MM.1S (cell line): ENCODE measurements around the gene MCEMP1.

ENCODE experiments used
- DNase-seq: peaks from one replicate; pipeline ENCODE4 v3.0.0-alpha.2; 2015
- H2AFZ ChIP-seq: fragments of 300-600 bp; sonication (generic); 2 replicates; pipeline ENCODE4 v1.6.0; 2016; ENCODE audit warnings: antibody characterized with exemption, low read length
- H3F3A ChIP-seq: fragments of 300-600 bp; sonication (generic); 2 replicates; pipeline ENCODE4 v1.6.1; 2016; ENCODE audit warnings: mild to moderate bottlenecking, antibody characterized with exemption, low read length, moderate library complexity, mixed read lengths; ENCODE audit not compliant: insufficient read depth
- H3K27ac ChIP-seq: fragments of 300-600 bp; sonication (generic); 2 replicates; pipeline ENCODE4 v1.5.1; 2016; ENCODE audit warnings: mild to moderate bottlenecking, low read length
- H3K27me3 ChIP-seq: fragments of 300-600 bp; sonication (generic); replicated peaks from 2 replicates; pipeline ENCODE4 v1.6.0; 2016; ENCODE audit warnings: low read length; ENCODE audit not compliant: insufficient read depth
- H3K36me3 ChIP-seq: fragments of 300-600 bp; sonication (generic); replicated peaks from 2 replicates; pipeline ENCODE4 v1.6.1; 2016; ENCODE audit warnings: mild to moderate bottlenecking, low read length, mixed read lengths; ENCODE audit not compliant: insufficient read depth
- H3K4me1 ChIP-seq: fragments of 300-600 bp; sonication (generic); 2 replicates; pipeline ENCODE4 v1.6.1; 2016; ENCODE audit warnings: low read length, mixed read lengths
- H3K4me2 ChIP-seq: fragments of 300-600 bp; sonication (generic); 2 replicates; pipeline ENCODE4 v1.6.0; 2016; ENCODE audit warnings: low read depth, low read length
- H3K4me3 ChIP-seq: fragments of 300-600 bp; sonication (generic); 2 replicates; pipeline ENCODE4 v1.5.1; 2016; ENCODE audit warnings: low read length, mixed read lengths
- H3K79me2 ChIP-seq: fragments of 300-600 bp; sonication (generic); 2 replicates; pipeline ENCODE4 v1.6.1; 2016; ENCODE audit warnings: mixed run types, low read length, mixed read lengths
- H3K9ac ChIP-seq: fragments of 300-600 bp; sonication (generic); 2 replicates; pipeline ENCODE4 v1.6.1; 2016; ENCODE audit warnings: low read length, mixed read lengths
- H3K9me2 ChIP-seq: fragments of 300-600 bp; sonication (generic); replicated peaks from 2 replicates; pipeline ENCODE4 v1.6.1; 2016; ENCODE audit warnings: mild to moderate bottlenecking, low read length, mixed read lengths; ENCODE audit not compliant: insufficient read depth
- H3K9me3 ChIP-seq: fragments of 300-600 bp; sonication (generic); replicated peaks from 2 replicates; pipeline ENCODE4 v1.6.1; 2016; ENCODE audit warnings: mild to moderate bottlenecking, low read length, mixed read lengths; ENCODE audit not compliant: insufficient read depth
- H4K20me1 ChIP-seq: fragments of 300-600 bp; sonication (generic); 2 replicates; pipeline ENCODE4 v1.6.1; 2016; ENCODE audit warnings: mild to moderate bottlenecking, low read length, moderate library complexity, mixed read lengths; ENCODE audit not compliant: insufficient read depth
- EZH2 ChIP-seq: fragments of 300-600 bp; sonication (generic); optimal IDR thresholded peaks from 2 replicates; pipeline ENCODE3; 2017; ENCODE audit warnings: low read depth, mild to moderate bottlenecking, antibody characterized with exemption, low read length, mixed read lengths
- EZH2phosphoT487 ChIP-seq: fragments of 300-600 bp; sonication (generic); IDR thresholded peaks from 2 replicates; pipeline ENCODE4 v1.6.1; 2018; ENCODE audit warnings: antibody characterized with exemption, low read length
- TF ChIP-seq, protein P1 (sequence below): fragments of 300-600 bp; sonication (generic); IDR thresholded peaks from 2 replicates; pipeline ENCODE4 v1.5.1; 2016; ENCODE audit warnings: antibody characterized with exemption, low read length, mixed read lengths

The MCEMP1 gene

DNA sequence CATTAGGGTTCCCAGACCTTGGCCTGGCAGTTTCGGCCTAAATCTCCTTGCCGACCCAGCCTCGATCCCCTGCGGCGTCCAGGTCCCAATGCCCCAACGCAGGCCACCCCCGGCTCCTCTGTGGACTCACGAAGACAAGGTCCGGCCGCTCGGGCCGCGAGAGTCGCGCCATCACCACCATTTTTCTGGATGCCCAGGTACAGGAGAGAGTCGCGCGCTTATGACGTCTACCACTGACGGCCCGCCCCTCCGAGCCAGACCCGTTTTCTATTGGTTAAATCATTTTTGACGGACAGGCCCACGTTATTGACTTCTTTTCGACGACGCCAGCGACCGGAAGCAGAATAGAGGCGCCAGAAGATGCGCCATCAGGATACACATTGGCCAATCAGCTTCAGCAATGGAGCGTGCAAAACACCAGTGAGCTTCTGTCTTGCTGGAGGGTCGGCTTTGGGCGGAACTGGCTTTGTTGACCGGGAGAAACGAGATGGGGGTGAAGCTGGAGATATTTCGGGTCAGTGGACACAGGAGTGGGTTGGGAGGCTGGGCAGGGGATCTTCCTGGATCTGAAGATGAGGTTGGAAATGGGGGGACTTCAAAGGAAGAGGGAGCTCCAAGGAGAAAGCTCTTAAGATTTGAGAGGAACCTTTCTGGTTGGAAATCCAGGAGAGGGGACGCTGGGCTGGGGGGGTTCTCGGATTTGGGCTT lies 47.4 kb upstream of the MCEMP1 start, which contains the start of the genes PET100 and XAB2:
TSS of gene PET100 (plus strand) at position 447 of the 708 bp plus-strand sequence. CDS start at position 488, 41 bp downstream.
TSS of gene XAB2 (minus strand) at position 199 of the 708 bp plus-strand sequence. CDS start at position 181, 18 bp downstream.
- H3K79me2 ChIP-seq = peaks cover 58% of the 10 kb centered on the region

DNA sequence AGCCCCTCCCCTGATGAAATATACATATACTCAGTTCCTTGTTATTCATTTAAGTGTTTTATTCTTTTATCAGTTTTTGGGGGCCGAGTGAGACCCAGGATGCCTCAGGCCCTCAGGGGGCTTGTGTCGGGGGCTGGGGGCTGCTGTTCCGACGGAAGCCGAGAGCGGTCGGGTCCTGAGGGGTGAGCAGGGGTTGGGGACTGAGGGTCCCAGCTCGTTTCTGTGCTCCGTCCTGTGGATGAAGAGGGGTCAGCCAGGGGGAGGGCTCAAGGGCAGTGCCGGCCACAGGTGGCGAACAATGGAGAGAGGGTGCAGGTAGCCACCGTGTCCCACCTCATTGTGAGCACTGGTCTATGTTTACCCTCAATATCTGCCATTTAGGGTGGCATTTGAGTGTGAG lies 45.3 kb upstream of the MCEMP1 start:
- TF ChIP-seq, protein P1, sequence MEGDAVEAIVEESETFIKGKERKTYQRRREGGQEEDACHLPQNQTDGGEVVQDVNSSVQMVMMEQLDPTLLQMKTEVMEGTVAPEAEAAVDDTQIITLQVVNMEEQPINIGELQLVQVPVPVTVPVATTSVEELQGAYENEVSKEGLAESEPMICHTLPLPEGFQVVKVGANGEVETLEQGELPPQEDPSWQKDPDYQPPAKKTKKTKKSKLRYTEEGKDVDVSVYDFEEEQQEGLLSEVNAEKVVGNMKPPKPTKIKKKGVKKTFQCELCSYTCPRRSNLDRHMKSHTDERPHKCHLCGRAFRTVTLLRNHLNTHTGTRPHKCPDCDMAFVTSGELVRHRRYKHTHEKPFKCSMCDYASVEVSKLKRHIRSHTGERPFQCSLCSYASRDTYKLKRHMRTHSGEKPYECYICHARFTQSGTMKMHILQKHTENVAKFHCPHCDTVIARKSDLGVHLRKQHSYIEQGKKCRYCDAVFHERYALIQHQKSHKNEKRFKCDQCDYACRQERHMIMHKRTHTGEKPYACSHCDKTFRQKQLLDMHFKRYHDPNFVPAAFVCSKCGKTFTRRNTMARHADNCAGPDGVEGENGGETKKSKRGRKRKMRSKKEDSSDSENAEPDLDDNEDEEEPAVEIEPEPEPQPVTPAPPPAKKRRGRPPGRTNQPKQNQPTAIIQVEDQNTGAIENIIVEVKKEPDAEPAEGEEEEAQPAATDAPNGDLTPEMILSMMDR = no peak
- TF ChIP-seq EZH2phosphoT487 (no peak), EZH2 (no peak)
- Histone ChIP-seq H2AFZ (no peak overlapping the region), H3K9me2 (no peaks in the 10 kb centered on the region), H3K9ac (no peak overlapping the region), H3K4me2 (no peak overlapping the region), H3K36me3 (no peaks in the 10 kb centered on the region), H4K20me1 (no peaks in the 10 kb centered on the region), H3K79me2 (peaks cover 44% of the 10 kb centered on the region), H3K4me3 (no peak overlapping the region), H3K4me1 (peaks cover 15% of the 10 kb centered on the region), H3F3A (no peaks in the 10 kb centered on the region), H3K27ac (no peak overlapping the region), H3K9me3 (no peaks in the 10 kb centered on the region), H3K27me3 (no peaks in the 10 kb centered on the region)
- DNase-seq = no peak

More for the DNA sequence above, 47.4 kb upstream of the MCEMP1 start, which contains the start of the genes PET100 and XAB2:
- DNase-seq = peak; percentile 100
- no peaks in the 10 kb centered on the region for H3K9me3 ChIP-seq
- peak within 1 kb of the TSS; percentile 85 for H3K4me2 ChIP-seq
- no peaks in the 10 kb centered on the region for H3K27me3 ChIP-seq
- peak within 1 kb of the TSS; percentile 62 for H2AFZ ChIP-seq
- no peaks in the 10 kb centered on the region for H3F3A ChIP-seq
- peak within 1 kb of the TSS; percentile 32; the same call in 1 of the 2 replicates for H3K27ac ChIP-seq
- H3K36me3 ChIP-seq = no peaks in the 10 kb centered on the region; the same call in 1 of the 2 replicates
- peak within 1 kb of the TSS; percentile 94 for H3K4me3 ChIP-seq
- no peaks in the 10 kb centered on the region for H3K9me2 ChIP-seq
- H4K20me1 ChIP-seq = no peaks in the 10 kb centered on the region
- peak within 1 kb of the TSS; percentile 91 for H3K9ac ChIP-seq
- peaks cover 14% of the 10 kb centered on the region for H3K4me1 ChIP-seq
- TF ChIP-seq EZH2phosphoT487 = no peak
- TF ChIP-seq, protein P1 = no peak
- no peak for TF ChIP-seq EZH2

DNA sequence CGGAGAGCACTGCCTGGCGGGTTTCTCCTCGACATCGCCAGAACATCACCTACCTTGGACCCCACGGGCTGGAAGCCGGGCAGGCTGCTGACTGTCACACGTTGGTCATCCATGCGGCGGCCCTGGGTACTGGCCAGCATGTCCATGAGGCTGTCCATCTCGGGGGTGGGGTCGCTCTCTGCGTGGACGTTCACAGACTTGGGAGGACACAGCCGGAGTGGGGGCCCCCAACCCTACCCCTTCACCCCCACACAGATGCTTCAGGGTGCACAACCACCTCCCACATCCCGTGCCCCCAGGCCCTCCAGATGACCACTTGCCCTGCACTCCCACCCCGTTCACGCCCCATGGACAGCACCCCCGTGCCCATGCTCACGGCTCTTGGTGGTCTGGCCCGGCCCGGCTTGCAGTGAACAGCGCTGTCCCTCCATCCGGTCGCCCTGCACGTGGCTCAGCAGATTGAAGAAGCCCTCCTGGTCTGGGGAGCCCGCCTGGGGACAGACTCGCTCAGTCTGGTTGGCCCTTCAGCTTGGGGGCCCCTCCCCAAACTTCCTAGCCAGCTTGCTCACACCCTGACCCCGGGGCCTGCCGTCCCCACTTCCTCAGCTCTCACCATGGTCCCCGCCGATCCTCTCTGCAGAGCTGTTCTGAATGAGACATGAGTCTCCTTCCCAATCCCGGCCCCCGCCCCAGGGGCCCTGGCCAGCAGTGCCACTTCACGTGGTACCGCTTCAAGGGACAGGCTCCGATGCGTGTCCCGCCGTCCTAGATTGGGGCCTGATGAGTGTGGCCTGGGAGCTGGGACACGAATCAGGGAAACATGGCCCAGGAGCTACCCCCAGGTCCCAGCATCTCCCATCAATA lies 44.3 kb upstream of the MCEMP1 start:
- TF ChIP-seq EZH2phosphoT487 (no peak), EZH2 (no peak)
- TF ChIP-seq, protein P1 = no peak
- no peak overlapping the region for H3K27ac ChIP-seq
- H3K36me3 ChIP-seq = no peaks in the 10 kb centered on the region
- H3K4me3 ChIP-seq = no peak overlapping the region
- H3K4me2 ChIP-seq = no peak overlapping the region
- no peaks in the 10 kb centered on the region for H3K9me2 ChIP-seq
- H3K27me3 ChIP-seq = no peaks in the 10 kb centered on the region
- no peak overlapping the region for H3K9ac ChIP-seq
- no peaks in the 10 kb centered on the region for H4K20me1 ChIP-seq
- DNase-seq = no peak
- H3K4me1 ChIP-seq = peaks cover 17% of the 10 kb centered on the region
- H3K9me3 ChIP-seq = no peaks in the 10 kb centered on the region
- H3F3A ChIP-seq = no peaks in the 10 kb centered on the region
- H2AFZ ChIP-seq = no peak overlapping the region
- H3K79me2 ChIP-seq = peaks cover 38% of the 10 kb centered on the region
